Stimulated activated CD4-positive, alpha-beta T cell treated with anti-CD3 and anti-CD28 coated beads, Interleukin-12 subunit alpha, Interleukin-12 subunit beta, amount 100 ng/mL, for 4 hours (primary cell): ENCODE measurements around the gene RNF180.
"Not testable (repeated sequence)": the region's sequence is repeated elsewhere in the genome, so short reads cannot be mapped to it uniquely, and the experiment has no call there.

Experiments used
- DNase-seq: peaks from one replicate; pipeline ENCODE4 v3.0.0-alpha.2; 2020

RNF180 gene

GRCh38 chr5:64180661-64181343, 15.2 kb downstream of the RNF180 start:
- no peak for DNase-seq

- no peak for DNase-seq
Measured at GRCh38 chr5:64181440-64181839, 15.8 kb downstream of the RNF180 start.

- DNase-seq, result no peak
Measured at GRCh38 chr5:64183956-64184355, 18.3 kb downstream of the RNF180 start.

GRCh38 chr5:64184832-64185231, 19.2 kb downstream of the RNF180 start:
- no peak for DNase-seq

GRCh38 chr5:64188776-64189175, 23.1 kb downstream of the RNF180 start:
- DNase-seq, result no peak

GRCh38 chr5:64190562-64191306, 25.1 kb downstream of the RNF180 start:
- no peak for DNase-seq

GRCh38 chr5:64195981-64196380, 30.3 kb downstream of the RNF180 start:
- DNase-seq, result no peak

GRCh38 chr5:64199425-64199824, 33.8 kb downstream of the RNF180 start:
- DNase-seq, result no peak

- no peak for DNase-seq
Measured at GRCh38 chr5:64201996-64202395, 36.4 kb downstream of the RNF180 start.

GRCh38 chr5:64206653-64207052, 41.0 kb downstream of the RNF180 start:
- no peak for DNase-seq

GRCh38 chr5:64207978-64208377, 42.3 kb downstream of the RNF180 start:
- no peak for DNase-seq

- no peak for DNase-seq
Measured at GRCh38 chr5:64209353-64209752, 43.7 kb downstream of the RNF180 start.

GRCh38 chr5:64210866-64211265, 45.2 kb downstream of the RNF180 start:
- no peak for DNase-seq

GRCh38 chr5:64213011-64213410, 47.4 kb downstream of the RNF180 start:
- DNase-seq, result no peak

GRCh38 chr5:64213531-64213930, 47.9 kb downstream of the RNF180 start:
- DNase-seq, result no peak

GRCh38 chr5:64214132-64214531, 48.5 kb downstream of the RNF180 start:
- no peak for DNase-seq

- DNase-seq, result no peak
Measured at GRCh38 chr5:64221911-64222310, 56.3 kb downstream of the RNF180 start.

GRCh38 chr5:64225286-64225981, 59.8 kb downstream of the RNF180 start:
- DNase-seq, result not testable (repeated sequence)

GRCh38 chr5:64227131-64227537, 61.5 kb downstream of the RNF180 start:
- not testable (repeated sequence) for DNase-seq

- DNase-seq, result no peak
Measured at GRCh38 chr5:64229163-64229774, 63.6 kb downstream of the RNF180 start.

- DNase-seq, result no peak
Measured at GRCh38 chr5:64260756-64261155, 95.1 kb downstream of the RNF180 start.

GRCh38 chr5:64269164-64269563, 103.5 kb downstream of the RNF180 start:
- no peak for DNase-seq

- DNase-seq, result no peak
Measured at GRCh38 chr5:64273276-64273675, 107.6 kb downstream of the RNF180 start.
